HepG2 (cell line): ENCODE measurements around the gene CCDC167.

Source experiments
- CBFB ChIP-seq: sonication (generic); formaldehyde crosslinking; IDR thresholded peaks from 2 replicates; pipeline ENCODE4 v1.4.0; 2020; ENCODE audit warnings: missing genetic modification reagents
- CTCF ChIP-seq: sonication (generic); formaldehyde crosslinking; IDR thresholded peaks from 2 replicates; pipeline ENCODE4 v1.5.0; 2020; ENCODE audit warnings: mild to moderate bottlenecking, missing genetic modification reagents, moderate library complexity
- PBX3 ChIP-seq: sonication (generic); formaldehyde crosslinking; IDR thresholded peaks from 2 replicates; pipeline ENCODE4 v1.8.1; 2023; ENCODE audit warnings: missing genetic modification reagents, inconsistent platforms, borderline replicate concordance
- PCBP1 ChIP-seq: fragments of 200-400 bp; formaldehyde crosslinking; IDR thresholded peaks from 2 replicates; pipeline ENCODE4 v1.6.1; 2017; ENCODE audit warnings: mild to moderate bottlenecking, low read depth, low read length, borderline replicate concordance
- PTBP1 ChIP-seq: fragments of 200-400 bp; formaldehyde crosslinking; IDR thresholded peaks from 2 replicates; pipeline ENCODE4 v1.6.1; 2018; ENCODE audit warnings: low read length, low read depth; ENCODE audit not compliant: poor library complexity, severe bottlenecking
- RELA ChIP-seq: sonication (generic); formaldehyde crosslinking; IDR thresholded peaks from 2 replicates; pipeline ENCODE4 v1.4.0; 2020; ENCODE audit warnings: missing genetic modification reagents
- SNAPC5 ChIP-seq: sonication (generic); formaldehyde crosslinking; IDR thresholded peaks from 2 replicates; pipeline ENCODE4 v1.8.1; 2023; ENCODE audit warnings: mild to moderate bottlenecking, missing genetic modification reagents, borderline replicate concordance
- TAF1 ChIP-seq: sonication (generic); formaldehyde crosslinking; IDR thresholded peaks from 2 replicates; pipeline ENCODE4 v1.4.0; 2020; ENCODE audit warnings: missing genetic modification reagents
- ZNF225 ChIP-seq: sonication (generic); formaldehyde crosslinking; IDR thresholded peaks from 2 replicates; pipeline ENCODE4 v1.4.0; 2020; ENCODE audit warnings: mild to moderate bottlenecking, missing genetic modification reagents
- ZNF317 ChIP-seq: sonication (generic); formaldehyde crosslinking; IDR thresholded peaks from 2 replicates; pipeline ENCODE4 v1.5.0; 2020; ENCODE audit warnings: mild to moderate bottlenecking, missing genetic modification reagents

- TF ChIP-seq ZNF317 (CRISPR knock-in tag) (no peak), CTCF (CRISPR knock-in tag) (no peak), PCBP1 (no peak), CBFB (CRISPR knock-in tag) (no peak), SNAPC5 (CRISPR knock-in tag) (no peak), TAF1 (CRISPR knock-in tag) (no peak), RELA (CRISPR knock-in tag) (no peak), ZNF225 (CRISPR knock-in tag) (no peak), PBX3 (CRISPR knock-in tag) (no peak), PTBP1 (no peak)
Observed at GRCh38 chr6:37539171-37540028, 39.7 kb upstream of the CCDC167 start.
